K562 (cell line): Measurements from ENCODE around the gene ZSCAN1. TPM values are rescaled to one million over a fixed set of nuclear protein-coding genes. Genes with fewer than 3 reads are reported as not detected.

Experiments used
- ATAC-seq: fragments of 200-7000 bp; cut with Tn5 transposase; 3 replicates; pipeline ENCODE4 v1.9.1; 2020; ENCODE audit warnings: moderate library complexity
- BruUV-seq: library from RNA; stranded (reverse); fragments of 400-500 nt; replicated peaks from 2 replicates; lab custom pipeline; 2021; lab: Mats Ljungman, UMichigan
- CTCF ChIA-PET: fragments of 300-600 bp; formaldehyde crosslinking; extraction: SDS; loops from one replicate; lab custom pipeline; 2021; ENCODE audit warnings: low intra/inter-chr PET ratio; lab: Yijun Ruan, JAX
- POLR2A ChIA-PET: fragments of 300-600, 350-650 bp; sonication (Branson Sonifier 250); formaldehyde crosslinking; extraction: SDS; loops from one replicate; lab custom pipeline; 2021; ENCODE audit warnings: antibody characterized with exemption, inconsistent platforms; lab: Yijun Ruan, JAX
- DNase-seq, 4 experiments: peaks; one replicate each; pipeline versions ENCODE4 v3.0.0 to v3.0.0-alpha.2; 2011 to 2018; ENCODE audit warnings: low spot score in 3 of 4, mixed read lengths in 3 of 4; ENCODE audit errors: extremely low read depth in 1 of 4
- FAIRE-seq: peaks from 2 replicates; lab custom pipeline; 2011; peaks lifted over from hg19 to GRCh38; lab: Jason Lieb, UNC
- H2AFZ ChIP-seq: 2 replicates; pipeline ENCODE4 v1.6.0; 2011; ENCODE audit warnings: low read depth, low read length, control low read depth, inconsistent platforms
- H3K27ac ChIP-seq: fragments of 200-600 bp; 3 replicates; pipeline ENCODE4 v1.8.0; 2011; ENCODE audit warnings: low read depth, mild to moderate bottlenecking, control low read depth, inconsistent platforms, low read length, moderate library complexity, mixed read lengths; ENCODE audit errors: extremely low read depth
- H3K27me3 ChIP-seq, 2 experiments: fragments of 300-600 bp in 1 of 2; 2 replicates in 1 of 2; 3 replicates in 1 of 2; pipeline versions ENCODE4 v1.6.0 to v1.8.0; 2011; ENCODE audit warnings: inconsistent platforms in 2 of 2, low read length in 2 of 2, mild to moderate bottlenecking in 1 of 2, mixed read lengths in 1 of 2, moderate library complexity in 1 of 2; ENCODE audit not compliant: control insufficient read depth in 2 of 2, insufficient read depth in 2 of 2
- H3K36me3 ChIP-seq: fragments of 300-600 bp; 3 replicates; pipeline ENCODE4 v1.8.0; 2011; ENCODE audit warnings: mild to moderate bottlenecking, low read length, inconsistent platforms; ENCODE audit not compliant: control insufficient read depth, insufficient read depth
- H3K4me1 ChIP-seq, 2 experiments: fragments of 200-600 bp in 1 of 2; replicated peaks in 1 of 2; 2 replicates in 1 of 2; 3 replicates in 1 of 2; pipeline versions ENCODE4 v1.5.1 to v1.8.0; 2011; ENCODE audit warnings: inconsistent platforms in 2 of 2, low read length in 2 of 2, mild to moderate bottlenecking in 1 of 2, mixed read lengths in 1 of 2, moderate library complexity in 1 of 2; ENCODE audit not compliant: control insufficient read depth in 2 of 2, insufficient read depth in 2 of 2
- H3K4me2 ChIP-seq: 2 replicates; pipeline ENCODE4 v1.6.1; 2011; ENCODE audit warnings: low read length, control low read depth, inconsistent platforms, mixed read lengths; ENCODE audit not compliant: insufficient read depth
- H3K4me3 ChIP-seq: fragments of 200-600 bp; sonication (generic), shearing (Covaris generic); 2 replicates; pipeline ENCODE4 v1.5.1; 2016; ENCODE audit warnings: control low read depth, inconsistent platforms
- H3K79me2 ChIP-seq: fragments of 200-600 bp; 3 replicates; pipeline ENCODE4 v1.8.0; 2011; ENCODE audit warnings: low read length, inconsistent platforms; ENCODE audit not compliant: control insufficient read depth, insufficient read depth
- H3K9ac ChIP-seq, 2 experiments: 2 replicates each; pipeline versions ENCODE4 v1.6.0 to v1.6.1; 2011; ENCODE audit warnings: low read depth in 2 of 2, low read length in 2 of 2, control low read depth in 1 of 2, inconsistent platforms in 1 of 2, mild to moderate bottlenecking in 1 of 2, mixed read lengths in 1 of 2; ENCODE audit not compliant: insufficient read depth in 1 of 2
- H3K9me1 ChIP-seq: one replicate; pipeline ENCODE4 v1.6.0; 2011; ENCODE audit warnings: inconsistent platforms, mild to moderate bottlenecking, low read length, moderate library complexity; ENCODE audit not compliant: control insufficient read depth, insufficient read depth
- H3K9me3 ChIP-seq: replicated peaks from 2 replicates; pipeline ENCODE4 v1.5.1; 2011; ENCODE audit warnings: low read depth, low read length, inconsistent platforms; ENCODE audit not compliant: control insufficient read depth, insufficient read depth
- H4K20me1 ChIP-seq: replicated peaks from 2 replicates; pipeline ENCODE4 v1.6.1; 2011; ENCODE audit warnings: low read length, inconsistent platforms, mixed read lengths; ENCODE audit not compliant: control insufficient read depth, insufficient read depth
- CTCF ChIP-seq, 3 experiments: IDR thresholded peaks in 2 of 3; conservative IDR thresholded peaks in 1 of 3; 2 replicates each; pipeline ENCODE4 v1.5.1; 2011 to 2012; ENCODE audit warnings: low read length in 3 of 3, mild to moderate bottlenecking in 3 of 3, control low read depth in 2 of 3, improper control_type of control experiment in 1 of 3, inconsistent platforms in 1 of 3, low read depth in 1 of 3, mixed read lengths in 1 of 3, moderate library complexity in 1 of 3; ENCODE audit not compliant: insufficient read depth in 2 of 3
- GATA2 ChIP-seq: sonication (generic); formaldehyde crosslinking; IDR thresholded peaks from 2 replicates; pipeline ENCODE4 v1.4.0; 2020; ENCODE audit warnings: mild to moderate bottlenecking, missing genetic modification reagents
- RBM17 ChIP-seq: fragments of 200-400 bp; formaldehyde crosslinking; IDR thresholded peaks from 2 replicates; pipeline ENCODE4 v1.6.1; 2017; ENCODE audit warnings: low read depth, mild to moderate bottlenecking, low read length, borderline replicate concordance
- ZNF75A ChIP-seq: fragments of 450-650 bp; formaldehyde crosslinking; IDR thresholded peaks from 2 replicates; pipeline ENCODE4 v1.4.0; 2020; ENCODE audit warnings: mild to moderate bottlenecking
- WGBS: fragments of 100-300 bp; shearing (Covaris generic); methylation state at CpG from one replicate; pipeline ENCODE4 v1.1.6; 2016; ENCODE audit warnings: low coverage, mixed read lengths; ENCODE audit not compliant: insufficient coverage; ENCODE audit errors: missing lambda C conversion rate; 5-methylcytosine and 5-hydroxymethylcytosine counted together
- in situ Hi-C: fragments of 300-500 bp; cut with MboI; formaldehyde crosslinking; loops from 4 replicates; pipeline ENCODE4 v1.15.0; 2018; ENCODE audit warnings: inconsistent platforms, mixed read lengths
- intact Hi-C: fragments of 100-400 bp; cut with micrococcal nuclease; formaldehyde crosslinking; loops from 2 replicates; pipeline ENCODE4 v1.14.2; 2022
- polyA plus RNA-seq, 8 experiments: library from polyadenylated mRNA; depleted of rRNA in 4 of 8; stranded (reverse) in 5 of 8; unstranded in 3 of 8; fragments of >200 nt; fragmentation: Nextera tagmentation in 2 of 8; fragmentation: Illumina TruSeq in 1 of 8; extraction: Ambion mirVana in 2 of 8; extraction: Trizol in 1 of 8; gene quantifications; 2 replicates each; pipeline versions ENCODE4 v1.2.1 to v1.2.3, GENCODE V29; 2011 to 2014; ENCODE audit warnings: inconsistent platforms in 1 of 8, missing spikeins in 1 of 8
- total RNA-seq, 7 experiments: library from RNA; depleted of rRNA in 6 of 7; stranded (reverse); fragments of >200 nt in 6 of 7; fragmentation: Illumina TruSeq in 2 of 7; extraction: Trizol in 2 of 7; gene quantifications; 2 replicates each; pipeline versions ENCODE4 v1.2.1 to v1.2.3, GENCODE V29; 2011 to 2021; ENCODE audit warnings: low replicate concordance in 1 of 7

Gene ZSCAN1
- total and polyA plus RNA-seq, 9 of the 15 experiments (the other 6 are each of a cell fraction or from before 2014, with no cell fraction given) = not detected

DNA sequence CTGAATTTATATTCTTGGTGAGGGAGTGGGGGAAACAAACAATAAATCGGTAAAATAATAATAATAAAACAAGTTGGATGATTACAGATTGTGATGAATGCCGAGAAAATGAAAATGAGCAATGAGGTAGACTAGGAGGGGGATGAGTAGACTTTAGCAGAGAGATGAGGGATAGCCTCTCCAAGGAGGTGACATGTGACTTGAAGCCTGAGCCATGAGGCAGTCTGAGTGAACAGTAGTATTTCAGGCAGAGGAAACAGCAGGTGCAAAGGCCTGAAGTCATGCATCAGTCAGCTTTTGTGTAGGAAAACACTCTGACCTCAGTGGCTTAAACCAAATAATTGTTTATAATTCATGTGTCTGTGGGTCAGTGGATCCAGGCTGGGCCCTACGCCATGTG, 29.9 kb downstream of the ZSCAN1 start (continued):
- TF ChIP-seq CTCF (IDR thresholded peaks at IDR 0.05 in 2 of 3, conservative IDR thresholded peaks at IDR 0.05 in 1 of 3; ENCODE audit: insufficient read depth in 2 of 3, low read depth in 1 of 3, low read length in 3 of 3) = no peak
- TF ChIP-seq GATA2 (CRISPR knock-in tag) = no peak

- no peak overlapping the region for H2AFZ ChIP-seq
- WGBS = under 1% methylated on average over 15 of the region's 15 CpGs
- H3K36me3 ChIP-seq = no peaks in the 10 kb centered on the region
- BruUV-seq = no TSS peak
- H3K27me3 ChIP-seq = no peaks in the 10 kb centered on the region
- H3K4me2 ChIP-seq = no peak overlapping the region
- H3K9me3 ChIP-seq = no peaks in the 10 kb centered on the region; the same call in 1 of the 2 replicates
- H3K9ac ChIP-seq = no peak overlapping the region
- TF ChIP-seq ZNF75A (CRISPR knock-in tag) = 0 out of 2 replicates have a peak, but pooled peaks have one; percentile 27
- no peak for TF ChIP-seq RBM17
- ChIA-PET POLR2A (no interaction called here), CTCF (no interaction called here)
- no peaks in the 10 kb centered on the region for H3K9me1 ChIP-seq
- H4K20me1 ChIP-seq = no peaks in the 10 kb centered on the region
- DNase-seq = no peak
- in situ Hi-C loops (no loop called here), intact Hi-C loops (no loop called here)
- no peak for ATAC-seq
- no peak overlapping the region for H3K4me3 ChIP-seq
- no peaks in the 10 kb centered on the region for H3K4me1 ChIP-seq
- no peak for FAIRE-seq
- H3K27ac ChIP-seq = no peak overlapping the region
- no peaks in the 10 kb centered on the region for H3K79me2 ChIP-seq
Measured at GRCh38 chr19:58067240-58067912, 33.6 kb downstream of the ZSCAN1 start.
